ENCODE data around the gene PROK1.

PROK1 gene

DNA sequence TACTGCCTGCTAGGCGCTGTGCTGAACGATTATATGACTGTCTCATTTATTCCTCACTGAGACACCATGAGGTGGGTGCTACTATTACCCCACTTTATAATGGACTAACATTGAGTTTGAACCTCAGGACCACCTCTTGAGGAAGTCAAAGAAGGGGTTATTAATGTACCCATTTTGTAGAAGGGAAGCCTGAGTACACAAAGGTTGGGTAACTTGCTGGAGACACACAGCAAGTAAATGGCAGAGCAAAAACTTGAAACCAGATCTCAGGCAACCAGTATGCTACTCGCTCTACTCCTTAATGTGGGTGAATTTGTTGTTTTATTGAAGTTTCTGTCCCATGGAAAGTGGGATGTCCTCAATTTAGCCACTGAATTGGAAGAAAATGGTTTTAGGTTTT, 37.9 kb downstream of the PROK1 start:
- DNase-seq (ENCODE audit: low read depth): no peak

DNA sequence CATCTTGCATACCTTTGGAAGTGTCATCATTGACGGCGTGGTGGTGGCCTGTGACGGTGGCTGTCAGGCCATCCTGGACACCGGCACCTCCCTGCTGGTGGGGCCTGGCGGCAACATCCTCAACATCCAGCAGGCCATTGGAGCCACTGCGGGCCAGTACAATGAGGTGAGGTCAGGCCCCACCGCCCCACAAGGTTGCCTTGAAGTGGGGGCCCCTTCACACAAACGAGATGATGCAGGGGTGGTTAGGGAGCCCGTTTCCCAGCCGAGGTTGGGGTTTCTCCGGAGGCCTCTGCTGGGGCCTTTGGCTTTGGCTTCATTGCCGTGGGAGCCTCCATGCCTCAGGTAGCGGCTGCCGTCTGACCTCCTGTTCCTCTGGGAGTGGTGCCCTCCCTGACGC, 38.5 kb downstream of the PROK1 start:
- DNase-seq (ENCODE audit: low read depth): no peak

DNA sequence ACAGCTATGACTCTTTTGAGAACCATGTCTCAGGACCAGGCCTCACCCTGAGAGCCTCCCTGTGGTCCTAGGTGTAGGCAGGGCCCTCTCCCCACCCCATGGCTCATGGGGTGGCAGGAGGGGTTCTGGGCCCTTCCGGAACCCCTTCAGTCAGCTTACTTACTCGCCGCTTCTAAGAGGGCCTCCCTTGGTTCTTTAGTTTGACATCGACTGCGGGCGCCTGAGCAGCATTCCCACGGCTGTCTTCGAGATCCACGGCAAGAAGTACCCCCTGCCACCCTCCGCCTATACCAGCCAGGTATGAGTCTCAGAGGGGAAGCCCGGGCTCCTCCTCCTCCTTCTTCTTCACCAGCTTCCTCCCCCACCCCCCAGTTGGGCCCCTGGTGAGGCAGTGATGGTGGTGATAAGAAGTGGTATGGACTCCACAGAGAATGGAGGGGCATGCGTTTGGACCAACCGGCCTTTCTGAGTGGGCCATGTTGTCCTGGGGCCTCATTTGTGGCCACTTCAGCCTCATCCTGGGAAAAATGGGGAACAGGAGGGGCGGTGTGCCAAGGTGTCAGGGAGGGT, 39.1 kb downstream of the PROK1 start:
- DNase-seq (ENCODE audit: low read depth): no peak

DNA sequence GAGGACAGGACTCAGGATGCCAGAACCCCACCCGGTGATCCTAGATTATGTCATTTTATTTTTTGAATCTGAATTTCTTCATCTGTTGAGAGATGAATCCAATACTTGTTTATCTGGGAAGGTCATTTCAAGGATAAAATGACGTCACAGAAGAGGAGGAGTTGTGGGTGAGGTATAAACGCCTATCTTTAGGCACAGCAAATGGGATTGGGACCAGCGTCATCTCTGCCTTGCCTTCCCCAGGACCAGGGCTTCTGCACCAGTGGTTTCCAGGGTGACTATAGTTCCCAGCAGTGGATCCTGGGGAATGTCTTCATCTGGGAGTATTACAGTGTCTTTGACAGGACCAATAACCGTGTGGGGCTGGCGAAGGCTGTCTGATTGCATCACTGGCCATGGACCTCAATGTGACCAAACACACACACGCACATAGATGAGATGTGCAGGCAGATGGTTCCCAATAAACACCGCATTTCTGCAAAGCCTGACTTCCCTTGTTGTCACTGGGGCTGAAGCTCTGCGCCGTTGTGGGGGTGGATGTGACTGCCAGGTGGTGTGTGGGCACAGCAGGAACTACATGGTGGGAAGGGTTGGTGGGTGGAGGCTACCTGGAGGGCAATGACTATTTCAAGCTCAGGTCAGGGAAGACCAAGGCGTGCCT, 40.0 kb downstream of the PROK1 start:
- DNase-seq (ENCODE audit: low read depth): no peak

DNA sequence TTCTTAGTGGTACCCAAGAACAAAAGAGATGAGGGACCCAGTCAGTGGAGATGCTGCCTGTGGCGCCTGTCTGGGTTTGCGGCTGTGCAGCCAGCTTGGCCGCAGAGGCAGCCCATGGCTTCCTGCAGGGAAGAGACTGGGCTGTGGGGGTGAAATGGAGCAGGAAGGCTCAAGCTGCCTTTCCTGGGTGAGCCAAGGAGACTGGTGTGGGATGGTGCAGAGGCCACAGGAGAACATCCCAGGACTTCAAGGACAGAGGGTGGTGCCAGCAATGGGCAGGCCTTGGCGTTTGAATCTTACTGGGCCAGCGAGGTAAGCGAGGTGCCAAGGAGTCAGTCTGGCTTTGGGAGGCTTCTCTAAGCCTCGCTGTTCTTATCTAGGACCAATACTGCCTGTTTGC, 41.6 kb downstream of the PROK1 start:
- DNase-seq (ENCODE audit: low read depth): no peak

DNA sequence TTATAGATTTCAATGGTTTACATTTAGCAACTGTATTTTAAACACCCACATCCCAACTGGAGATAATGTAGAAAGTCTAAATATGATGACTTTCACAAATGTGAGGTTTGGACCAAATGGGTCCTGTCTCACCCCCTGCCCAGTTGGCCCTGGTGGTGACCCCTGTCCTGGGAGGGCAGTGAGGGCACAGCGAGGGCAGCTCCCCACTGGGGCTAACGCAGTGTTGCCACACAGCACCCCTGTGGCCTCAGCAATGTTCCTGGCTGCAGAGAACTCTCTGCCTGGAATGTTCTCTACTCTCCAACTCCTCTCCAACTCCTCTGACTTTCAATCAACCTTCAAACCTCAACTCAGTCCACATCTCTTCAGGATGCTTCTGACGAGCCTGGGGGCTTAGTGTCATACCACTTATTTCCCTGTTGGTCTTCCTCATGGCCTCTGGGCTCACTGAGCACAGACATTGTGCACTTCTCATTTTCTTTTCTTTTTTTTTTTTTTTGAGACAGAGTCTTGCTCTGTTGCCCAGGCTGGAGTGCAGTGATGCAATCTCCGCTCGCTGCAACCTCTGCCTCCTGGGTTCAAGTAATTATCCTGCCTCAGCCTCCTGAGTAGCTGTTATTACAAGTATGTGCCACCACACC, 42.2 kb downstream of the PROK1 start:
- DNase-seq (ENCODE audit: low read depth): no peak

DNA sequence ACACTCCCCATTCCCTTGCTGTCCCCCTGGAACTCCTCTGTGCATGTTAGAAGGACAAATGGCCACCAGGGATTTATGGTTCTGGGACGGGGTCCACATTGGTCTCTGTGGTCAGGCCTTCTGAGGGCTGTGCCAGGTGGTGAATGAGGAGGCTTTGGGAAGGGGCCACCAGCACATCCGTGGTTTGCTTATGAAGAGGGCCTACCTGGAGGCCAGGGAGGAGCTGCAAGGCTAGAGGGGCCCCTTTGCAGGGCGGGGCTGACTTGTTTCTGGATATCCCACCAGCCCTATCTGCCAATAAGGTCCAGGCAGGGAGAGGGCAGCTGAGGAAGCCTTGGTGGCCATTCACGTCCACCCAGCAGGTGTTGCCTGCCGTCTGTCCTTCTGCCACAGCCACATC, 43.1 kb downstream of the PROK1 start:
- DNase-seq (ENCODE audit: low read depth): no peak

DNA sequence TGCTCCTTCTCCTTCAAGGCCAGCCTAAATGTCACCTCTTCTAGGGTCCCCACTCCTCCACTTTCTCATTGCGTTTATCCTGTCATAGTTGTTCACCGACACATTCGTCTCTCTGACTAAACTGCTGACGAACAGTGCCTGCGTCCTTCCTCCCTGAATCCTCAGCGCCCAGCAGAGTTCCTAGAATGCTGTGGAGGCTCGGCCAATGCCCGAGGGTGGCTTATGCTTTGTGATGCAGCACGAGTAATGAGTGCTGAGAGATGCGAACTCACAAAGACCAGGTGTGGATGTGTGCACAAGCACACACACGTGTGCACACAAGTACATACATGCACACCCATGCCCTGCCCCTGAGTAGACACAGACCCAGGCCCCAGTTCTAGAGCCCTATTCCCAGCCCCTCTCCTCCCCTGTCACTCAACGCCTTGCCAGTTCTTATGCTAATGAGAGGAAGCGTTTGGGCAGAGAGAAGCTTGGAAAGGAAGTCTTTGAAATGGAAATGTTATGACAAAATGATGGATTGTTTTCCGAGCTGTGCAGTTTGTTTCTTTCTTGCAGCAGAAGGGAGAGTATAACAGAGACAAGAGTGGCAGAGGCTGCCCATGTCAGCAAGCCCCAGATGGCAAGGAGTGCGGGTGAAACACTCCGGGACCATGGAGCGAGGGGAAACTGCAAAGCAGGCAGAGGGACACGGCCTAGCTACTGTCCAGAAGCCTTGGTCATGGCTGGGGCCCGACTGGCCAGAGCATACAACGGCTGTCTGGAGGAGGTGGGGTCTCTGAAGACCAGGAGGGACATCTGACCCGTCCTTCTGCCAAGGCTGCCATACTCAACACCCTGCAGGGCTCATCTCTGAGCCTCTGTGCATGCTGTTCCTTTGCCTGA, 43.8 kb downstream of the PROK1 start:
- no peak for DNase-seq (ENCODE audit: low read depth)

DNA sequence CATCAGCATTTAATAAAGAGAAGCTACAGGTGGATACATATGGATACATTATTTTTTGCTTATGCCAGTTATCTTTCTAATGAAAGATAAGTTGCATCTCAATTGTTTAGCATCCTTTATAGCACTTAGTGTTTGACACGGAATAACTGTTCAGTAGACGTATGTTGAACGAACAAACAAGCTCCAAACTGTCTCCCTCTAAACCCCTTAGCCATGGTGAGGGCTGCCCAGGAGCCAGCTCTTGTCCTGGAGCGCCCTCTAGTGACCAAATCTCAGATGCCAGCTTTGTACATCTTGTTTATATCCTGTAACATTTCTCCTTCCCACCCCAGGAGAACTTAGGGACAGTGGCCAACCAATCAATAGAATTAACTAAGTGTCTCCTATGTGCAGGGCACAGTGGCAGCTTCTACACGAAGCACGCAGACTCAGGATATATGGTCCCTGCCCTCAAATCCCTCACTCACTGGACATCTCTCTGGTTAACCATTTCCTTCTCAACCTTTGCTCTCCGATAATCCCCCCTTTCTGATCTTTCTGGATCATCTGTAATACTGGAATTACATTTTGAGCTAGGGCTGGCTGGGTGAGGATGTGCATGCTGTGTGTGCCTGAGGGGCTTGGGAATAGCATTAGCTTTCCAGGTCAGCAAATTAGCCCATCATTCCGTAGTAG, 45.1 kb downstream of the PROK1 start:
- peak; percentile 54 for DNase-seq (ENCODE audit: low read depth)

DNA sequence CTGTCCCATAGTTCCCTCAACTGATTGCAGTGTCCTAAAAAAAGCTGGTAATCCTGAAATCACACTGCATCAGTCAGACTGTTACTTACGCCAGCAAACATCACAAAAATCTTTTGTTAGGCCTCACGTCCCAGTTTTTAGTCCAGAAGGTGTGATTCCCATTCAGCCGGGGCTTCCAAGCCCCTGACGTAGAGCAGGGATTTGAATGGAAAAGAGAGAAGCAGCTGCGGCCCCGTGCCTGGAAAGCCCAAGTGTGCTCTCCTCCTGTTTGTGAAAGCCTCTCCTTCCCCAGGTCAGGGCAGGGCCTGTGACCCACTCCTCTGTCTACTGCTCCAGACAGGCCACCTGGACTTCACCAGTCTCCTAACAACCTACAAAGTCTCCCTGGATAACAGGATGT, 47.3 kb downstream of the PROK1 start:
- DNase-seq (ENCODE audit: low read depth): no peak

DNA sequence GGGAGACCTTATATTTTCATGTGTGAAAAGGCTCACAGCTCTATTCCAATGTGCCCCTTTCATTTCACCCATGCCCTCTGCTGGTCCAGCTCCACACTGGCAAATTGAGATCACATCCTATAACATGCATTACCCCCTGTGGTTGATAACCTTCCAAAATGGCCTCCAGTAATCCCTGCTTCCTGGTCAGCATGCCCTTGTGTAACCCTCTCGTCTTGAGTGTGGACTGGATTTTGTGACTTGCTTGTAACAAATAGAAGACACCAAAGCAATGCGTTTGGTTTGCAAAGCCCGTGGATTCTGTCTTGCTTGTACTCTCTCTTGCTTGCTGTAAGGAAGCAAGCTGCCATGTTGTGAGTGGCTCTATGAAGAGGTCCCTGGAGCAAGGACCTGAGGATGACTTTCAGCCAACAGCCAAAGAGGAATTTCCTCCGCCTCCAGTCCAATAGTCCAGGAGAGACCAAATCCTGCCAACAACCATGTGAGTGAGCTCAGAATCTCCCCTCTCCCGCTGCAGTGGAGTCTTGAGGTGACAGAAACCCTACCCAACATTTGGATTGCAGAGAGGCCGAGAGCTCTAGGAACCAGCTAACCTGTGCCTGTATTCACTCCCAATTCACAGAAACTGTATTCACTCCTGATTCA, 50.7 kb downstream of the PROK1 start:
- no peak for DNase-seq (ENCODE audit: low read depth)

DNA sequence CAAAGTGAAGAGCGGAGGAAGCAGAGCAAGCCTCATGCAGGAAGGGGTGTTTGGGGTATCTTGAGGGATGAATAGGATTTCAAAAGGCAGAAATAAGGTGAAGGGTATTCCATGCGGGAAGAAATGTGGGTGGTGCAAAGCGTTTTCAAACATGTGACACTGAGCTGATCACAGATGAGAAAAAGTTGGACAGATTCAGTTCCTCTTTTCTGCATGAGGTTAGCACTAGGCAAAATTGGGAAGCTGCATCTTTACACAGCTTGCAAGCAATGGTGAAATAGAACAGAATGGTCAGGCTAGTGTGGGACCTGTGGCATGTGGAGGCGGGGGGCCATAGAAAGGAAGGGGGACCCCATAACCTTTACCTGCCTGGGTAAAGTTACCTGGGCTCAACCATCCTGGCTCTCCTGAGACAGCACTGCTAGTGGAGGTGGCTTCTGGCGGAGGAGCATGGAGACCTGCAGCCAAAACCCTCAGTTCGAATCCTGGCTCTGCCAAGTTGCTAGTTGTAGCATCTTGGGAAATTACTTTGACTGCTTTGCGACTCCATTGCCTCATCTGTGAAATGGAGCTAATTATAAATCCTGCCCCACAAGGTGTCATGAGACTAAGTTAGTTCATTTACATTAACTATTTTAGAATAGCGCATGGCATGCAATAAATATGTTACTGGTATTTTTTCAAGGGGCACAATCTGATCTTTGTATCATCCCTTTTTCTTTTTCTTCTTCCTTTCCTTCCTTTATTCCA, 51.6 kb downstream of the PROK1 start:
- DNase-seq (ENCODE audit: low read depth): no peak

DNA sequence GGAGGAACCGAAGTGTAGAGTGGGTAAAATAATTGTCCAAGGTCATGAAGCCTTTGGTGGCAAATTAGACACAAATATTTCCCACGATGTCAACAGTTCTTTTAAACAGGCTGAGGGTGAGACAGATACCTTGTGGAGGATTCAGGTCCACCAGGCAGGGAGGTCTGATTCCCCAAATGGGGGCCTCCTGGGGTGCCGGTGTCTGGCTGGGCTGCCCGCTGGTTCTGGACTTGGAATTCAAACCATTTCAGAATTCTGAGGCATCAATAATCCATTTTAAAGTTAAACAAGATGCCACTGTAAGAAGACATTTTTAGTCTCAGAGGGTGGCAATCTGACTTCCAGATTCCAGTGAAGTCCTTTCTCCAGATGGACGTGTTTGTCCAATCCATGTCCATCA, 52.5 kb downstream of the PROK1 start:
- no peak for DNase-seq (ENCODE audit: low read depth)

DNA sequence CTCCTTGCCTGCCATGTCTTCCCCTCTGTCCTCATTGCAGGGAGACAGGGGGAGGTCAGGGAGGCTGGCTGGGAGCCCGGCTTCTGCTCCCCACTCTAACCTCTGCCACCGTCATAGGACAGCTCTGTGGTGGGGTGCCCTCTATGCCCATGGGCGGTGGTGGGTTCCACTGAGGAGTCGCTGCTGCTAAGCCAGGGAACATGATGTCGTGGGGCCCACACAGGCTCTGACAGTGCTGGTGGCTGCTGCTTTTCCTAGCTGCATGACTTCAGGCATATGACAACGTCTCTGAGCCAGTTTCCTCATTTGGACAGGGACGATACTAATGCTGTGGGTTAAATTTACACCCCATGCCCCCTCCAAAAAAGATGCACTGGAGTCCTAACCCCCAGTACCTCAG, 53.3 kb downstream of the PROK1 start:
- no peak for DNase-seq (ENCODE audit: low read depth)

DNA sequence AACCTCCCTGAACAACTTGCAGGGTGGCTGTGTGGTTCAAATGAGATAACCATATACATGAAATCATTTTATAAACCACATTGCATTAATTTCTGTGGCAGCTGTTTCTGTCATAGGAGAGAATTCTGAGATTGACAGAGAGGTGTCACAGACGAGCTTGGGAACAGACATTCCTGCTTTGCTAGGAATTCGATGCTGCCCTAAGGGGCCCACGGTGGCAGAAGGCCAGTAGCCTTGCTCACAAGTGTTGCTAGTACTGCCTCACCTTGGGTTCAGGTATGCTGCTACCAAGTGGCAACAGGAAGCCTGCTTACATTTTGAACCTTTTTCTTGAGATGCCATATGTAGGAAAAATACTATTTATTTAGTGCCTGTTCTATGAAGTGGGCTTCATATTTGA, 54.6 kb downstream of the PROK1 start:
- DNase-seq (ENCODE audit: low read depth): no peak

DNA sequence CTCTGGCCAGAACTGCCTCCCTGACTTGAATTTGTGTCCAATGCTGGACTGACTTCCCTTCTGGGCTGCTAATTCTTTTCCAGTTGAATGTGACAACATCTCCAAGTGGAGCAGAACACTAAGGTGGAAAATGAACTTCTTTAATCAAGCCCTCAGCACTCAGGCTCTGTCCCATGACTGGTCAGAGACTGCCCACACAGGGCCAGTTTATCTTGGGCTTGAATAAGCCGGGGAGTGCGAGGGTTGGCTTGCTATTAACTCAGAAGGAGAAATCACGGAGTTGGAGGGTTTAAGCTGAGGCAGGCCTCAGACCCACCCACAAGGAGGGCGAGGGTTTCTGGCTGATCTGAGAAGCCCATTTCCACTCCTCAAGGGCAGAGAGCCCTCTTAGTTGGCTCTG, 55.6 kb downstream of the PROK1 start:
- no peak for DNase-seq (ENCODE audit: low read depth)

Data from CMK (cell line).